Stimulated activated naive CD8-positive, alpha-beta T cell treated with anti-CD3 and anti-CD28 coated beads, Interleukin-15, Interleukin-2, amounts not matched to agents 100 ng/mL and 50 ng/mL, for 24 hours (primary cell): Measurements from ENCODE around the gene VAV3.
"Not testable (repeated sequence)": the region's sequence is repeated elsewhere in the genome, so short reads cannot be mapped to it uniquely, and the experiment has no call there.

ENCODE experiments used
- H3K27ac Mint-ChIP-seq: one replicate; pipeline ENCODE4 v1.8.0; 2021; ENCODE audit warnings: mild to moderate bottlenecking, mixed read lengths
- H3K27me3 Mint-ChIP-seq: one replicate; pipeline ENCODE4 v1.8.0; 2021; ENCODE audit warnings: mixed read lengths
- H3K36me3 Mint-ChIP-seq: one replicate; pipeline ENCODE4 v1.8.0; 2021; ENCODE audit warnings: low read depth, mixed read lengths
- H3K4me1 Mint-ChIP-seq: one replicate; pipeline ENCODE4 v1.8.0; 2021; ENCODE audit warnings: low read depth, mixed read lengths
- H3K4me3 Mint-ChIP-seq: one replicate; pipeline ENCODE4 v1.8.0; 2021; ENCODE audit warnings: mild to moderate bottlenecking, mixed read lengths
- H3K9me3 Mint-ChIP-seq: one replicate; pipeline ENCODE4 v1.8.0; 2021; ENCODE audit warnings: mixed read lengths

VAV3 gene

DNA sequence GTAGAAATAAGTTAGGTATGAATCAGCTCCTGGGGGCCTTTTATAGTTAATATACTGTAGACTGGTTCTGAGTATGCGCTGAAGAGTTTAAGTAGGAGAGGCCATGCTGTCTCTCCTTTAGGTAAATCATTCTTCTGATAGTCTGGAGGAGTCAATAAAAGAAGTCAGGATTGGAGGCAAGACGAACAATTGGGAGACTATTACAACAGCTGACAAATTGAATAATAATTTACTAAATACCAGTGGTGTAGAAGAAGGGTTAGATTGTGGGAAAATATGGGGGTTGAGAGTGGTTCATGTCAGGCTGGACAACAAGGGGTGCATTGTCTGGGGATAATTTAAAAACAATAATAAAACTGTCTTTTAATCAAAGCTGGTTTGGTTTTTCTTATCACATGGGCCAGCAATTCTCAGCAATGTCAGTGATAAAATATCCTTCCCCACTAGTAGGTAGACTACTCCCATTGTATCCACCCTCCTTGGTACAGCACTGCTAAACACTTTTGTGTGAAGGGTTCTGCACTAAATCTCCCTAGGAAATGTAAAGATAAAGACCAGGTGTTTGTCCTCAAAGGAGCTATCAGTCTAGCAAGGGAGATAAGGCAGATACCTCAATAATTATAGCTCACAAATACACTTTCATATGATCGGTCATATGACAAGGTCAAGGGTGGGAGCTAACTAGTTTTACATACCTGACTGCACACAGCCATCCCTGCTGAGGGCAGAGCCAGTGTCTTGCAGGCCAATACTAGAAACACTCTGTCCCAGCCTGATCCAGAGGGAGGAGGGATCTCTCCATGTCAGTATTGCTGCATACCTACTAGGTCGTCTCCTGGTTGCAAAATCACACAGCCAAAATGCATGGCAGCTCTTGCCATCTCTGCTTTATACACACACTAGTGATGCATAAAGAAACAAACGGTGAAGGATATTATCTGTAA lies 299.7 kb downstream of the VAV3 start:
- H3K4me3 Mint-ChIP-seq, result no peak overlapping the region
- no peaks in the 10 kb centered on the region for H3K9me3 Mint-ChIP-seq
- no peak overlapping the region for H3K27ac Mint-ChIP-seq
- H3K4me1 Mint-ChIP-seq, result no peaks in the 10 kb centered on the region
- H3K36me3 Mint-ChIP-seq, result peaks cover 15% of the 10 kb centered on the region
- no peaks in the 10 kb centered on the region for H3K27me3 Mint-ChIP-seq

GRCh38 chr1:107662971-107663370 lies 302.0 kb downstream of the VAV3 start:
- Mint-ChIP-seq H3K4me1 (no peaks in the 10 kb centered on the region), H3K4me3 (no peak overlapping the region), H3K27ac (no peak overlapping the region), H3K9me3 (no peaks in the 10 kb centered on the region), H3K36me3 (peaks cover 8% of the 10 kb centered on the region), H3K27me3 (no peaks in the 10 kb centered on the region)

- Mint-ChIP-seq H3K36me3 (peaks cover 4% of the 10 kb centered on the region), H3K27ac (no peak overlapping the region), H3K27me3 (no peaks in the 10 kb centered on the region), H3K9me3 (no peaks in the 10 kb centered on the region), H3K4me3 (no peak overlapping the region), H3K4me1 (no peaks in the 10 kb centered on the region)
Observed at GRCh38 chr1:107661158-107661557, 303.8 kb downstream of the VAV3 start.

GRCh38 chr1:107659961-107660360 lies 305.0 kb downstream of the VAV3 start:
- Mint-ChIP-seq H3K36me3 (peaks cover 4% of the 10 kb centered on the region), H3K4me1 (no peaks in the 10 kb centered on the region)

GRCh38 chr1:107657356-107657755 lies 307.6 kb downstream of the VAV3 start:
- Mint-ChIP-seq H3K36me3 (peaks cover 8% of the 10 kb centered on the region), H3K27ac (no peak overlapping the region), H3K27me3 (no peaks in the 10 kb centered on the region), H3K9me3 (no peaks in the 10 kb centered on the region), H3K4me3 (no peak overlapping the region), H3K4me1 (no peaks in the 10 kb centered on the region)

More at GRCh38 chr1:107659961-107660360, 305.0 kb downstream of the VAV3 start:
- H3K27me3 Mint-ChIP-seq, result no peaks in the 10 kb centered on the region
- no peak overlapping the region for H3K4me3 Mint-ChIP-seq
- no peaks in the 10 kb centered on the region for H3K9me3 Mint-ChIP-seq
- no peak overlapping the region for H3K27ac Mint-ChIP-seq

GRCh38 chr1:107653765-107654164 lies 311.2 kb downstream of the VAV3 start:
- no peaks in the 10 kb centered on the region for H3K9me3 Mint-ChIP-seq
- no peak overlapping the region for H3K27ac Mint-ChIP-seq
- no peaks in the 10 kb centered on the region for H3K4me1 Mint-ChIP-seq
- H3K4me3 Mint-ChIP-seq, result no peak overlapping the region
- peaks cover 4% of the 10 kb centered on the region for H3K36me3 Mint-ChIP-seq
- no peaks in the 10 kb centered on the region for H3K27me3 Mint-ChIP-seq

DNA sequence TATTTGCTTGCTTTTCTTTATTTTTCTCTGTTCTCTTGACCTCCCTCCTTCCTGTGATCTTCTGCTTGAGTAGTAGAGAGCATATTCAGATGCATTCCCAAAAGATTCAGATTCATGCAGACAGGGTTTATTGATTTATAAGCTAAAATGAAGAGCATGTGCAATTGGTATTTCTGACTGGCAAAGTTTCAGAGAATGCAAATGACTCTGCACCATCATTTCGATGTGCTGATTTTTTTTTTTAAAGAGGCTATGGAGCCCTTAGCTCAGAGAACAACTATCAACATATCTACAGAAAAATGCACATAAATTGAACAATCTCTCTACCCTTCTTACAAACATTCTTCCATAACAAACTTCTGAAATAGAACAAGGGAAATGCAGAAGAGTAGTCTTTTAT lies 312.0 kb downstream of the VAV3 start:
- H3K27me3 Mint-ChIP-seq, result no peaks in the 10 kb centered on the region
- H3K4me3 Mint-ChIP-seq, result no peak overlapping the region
- no peak overlapping the region for H3K27ac Mint-ChIP-seq

DNA sequence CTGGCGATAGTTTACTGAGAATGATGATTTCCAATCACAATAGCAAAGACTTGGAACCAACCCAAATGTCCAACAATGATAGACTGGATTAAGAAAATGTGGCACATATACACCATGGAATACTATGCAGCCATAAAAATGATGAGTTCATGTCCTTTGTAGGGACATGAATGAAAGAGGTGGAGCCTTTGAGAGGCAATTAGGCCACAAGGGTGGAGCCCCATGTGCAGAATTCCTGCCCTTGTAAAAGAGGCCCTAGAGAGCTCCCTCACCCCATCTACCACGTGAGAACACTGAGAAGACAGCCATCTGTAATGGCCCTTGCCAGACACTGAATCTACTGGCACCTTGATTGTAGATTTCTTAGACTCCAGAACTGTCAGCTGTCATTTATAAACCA lies 314.2 kb downstream of the VAV3 start:
- H3K27ac Mint-ChIP-seq, H3K4me3 Mint-ChIP-seq, H3K9me3 Mint-ChIP-seq, H3K27me3 Mint-ChIP-seq, H3K36me3 Mint-ChIP-seq, H3K4me1 Mint-ChIP-seq: not testable (repeated sequence)

More for the DNA sequence above, 312.0 kb downstream of the VAV3 start:
- peaks cover 4% of the 10 kb centered on the region for H3K36me3 Mint-ChIP-seq
- no peaks in the 10 kb centered on the region for H3K9me3 Mint-ChIP-seq
- H3K4me1 Mint-ChIP-seq, result no peaks in the 10 kb centered on the region

DNA sequence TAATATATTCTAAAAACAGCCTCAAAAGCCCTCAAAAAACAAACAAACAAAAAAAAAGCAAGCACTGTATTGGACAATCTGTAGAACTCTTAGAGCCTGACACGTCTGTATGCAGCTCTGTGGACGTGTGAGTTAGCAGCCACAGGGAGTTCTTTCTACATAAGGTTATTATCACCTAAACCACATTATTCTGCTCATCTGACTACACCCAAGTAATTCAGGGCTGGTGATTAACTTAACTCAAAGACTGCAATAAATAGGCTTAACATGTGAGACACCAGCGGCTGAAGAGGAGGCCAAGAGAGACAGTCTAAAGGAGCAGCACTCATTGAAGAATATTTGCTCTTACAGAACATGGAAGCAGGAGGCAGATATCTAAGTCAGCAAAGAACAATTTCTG lies 316.0 kb downstream of the VAV3 start:
- Mint-ChIP-seq H3K4me3 (no peak overlapping the region), H3K9me3 (no peaks in the 10 kb centered on the region), H3K27me3 (no peaks in the 10 kb centered on the region), H3K36me3 (peaks cover 4% of the 10 kb centered on the region), H3K4me1 (no peaks in the 10 kb centered on the region), H3K27ac (no peak overlapping the region)

- Mint-ChIP-seq H3K4me1 (no peaks in the 10 kb centered on the region), H3K9me3 (no peaks in the 10 kb centered on the region), H3K36me3 (peaks cover 4% of the 10 kb centered on the region), H3K27ac (no peak overlapping the region), H3K4me3 (no peak overlapping the region), H3K27me3 (no peaks in the 10 kb centered on the region)
Observed at GRCh38 chr1:107648071-107648470, 316.9 kb downstream of the VAV3 start.

GRCh38 chr1:107647012-107647411 lies 318.0 kb downstream of the VAV3 start:
- Mint-ChIP-seq H3K27me3 (no peaks in the 10 kb centered on the region), H3K9me3 (no peaks in the 10 kb centered on the region), H3K27ac (no peak overlapping the region), H3K36me3 (no peaks in the 10 kb centered on the region), H3K4me3 (no peak overlapping the region), H3K4me1 (no peaks in the 10 kb centered on the region)

DNA sequence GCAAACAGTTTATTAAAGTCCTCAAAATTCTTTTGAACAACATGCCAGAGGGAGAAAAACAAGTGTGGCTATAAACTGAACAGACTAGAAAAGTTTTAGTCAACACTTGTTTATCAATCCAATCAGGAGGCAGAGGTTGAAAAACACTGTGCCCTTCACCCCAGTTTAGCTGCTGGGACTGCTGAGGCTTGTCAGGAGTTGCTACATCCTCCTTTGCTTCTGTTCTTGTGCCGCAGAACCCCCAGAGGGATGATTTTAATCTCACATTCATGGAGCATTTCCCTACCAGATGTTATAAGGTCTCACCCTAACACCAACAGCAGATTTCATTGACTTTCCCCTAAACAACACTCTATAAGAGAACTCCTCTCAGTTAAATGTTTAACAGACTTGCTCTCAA lies 321.2 kb downstream of the VAV3 start:
- Mint-ChIP-seq H3K4me3 (no peak overlapping the region), H3K36me3 (peaks cover 19% of the 10 kb centered on the region), H3K27me3 (no peaks in the 10 kb centered on the region), H3K27ac (no peak overlapping the region), H3K9me3 (no peaks in the 10 kb centered on the region), H3K4me1 (no peaks in the 10 kb centered on the region)

- Mint-ChIP-seq H3K36me3 (peaks cover 23% of the 10 kb centered on the region), H3K4me3 (no peak overlapping the region), H3K9me3 (peaks cover 3% of the 10 kb centered on the region), H3K4me1 (no peaks in the 10 kb centered on the region), H3K27me3 (no peaks in the 10 kb centered on the region), H3K27ac (no peak overlapping the region)
Observed at GRCh38 chr1:107640207-107640606, 324.8 kb downstream of the VAV3 start.

GRCh38 chr1:107637101-107637500 lies 327.9 kb downstream of the VAV3 start:
- peaks cover 3% of the 10 kb centered on the region for H3K9me3 Mint-ChIP-seq
- H3K4me3 Mint-ChIP-seq, result no peak overlapping the region
- H3K36me3 Mint-ChIP-seq, result peaks cover 31% of the 10 kb centered on the region
- no peaks in the 10 kb centered on the region for H3K27me3 Mint-ChIP-seq
- H3K27ac Mint-ChIP-seq, result no peak overlapping the region
- H3K4me1 Mint-ChIP-seq, result peaks cover 4% of the 10 kb centered on the region

- Mint-ChIP-seq H3K9me3 (peaks cover 3% of the 10 kb centered on the region), H3K36me3 (peaks cover 12% of the 10 kb centered on the region), H3K27ac (no peak overlapping the region), H3K4me3 (no peak overlapping the region), H3K27me3 (no peaks in the 10 kb centered on the region), H3K4me1 (peaks cover 4% of the 10 kb centered on the region)
Observed at GRCh38 chr1:107633596-107633995, 331.4 kb downstream of the VAV3 start.
